Activated CD8-positive, alpha-beta memory T cell treated with anti-CD3 and anti-CD28 coated beads for 1 hour (primary cell): ENCODE measurements around the gene AIG1.

Experiments used
- DNase-seq, 2 donors: peaks; one replicate each; pipeline ENCODE4 v3.0.0-alpha.2; 2020; ENCODE audit warnings: low read depth in 1 of 2; ENCODE audit errors: extremely low read depth in 1 of 2

Gene AIG1

GRCh38 chr6:143192766-143193165, 132.1 kb downstream of the AIG1 start:
- DNase-seq, result no peak

GRCh38 chr6:143193571-143194094, 132.9 kb downstream of the AIG1 start:
- no peak for DNase-seq

- no peak for DNase-seq
Observed at GRCh38 chr6:143194095-143194589, 133.5 kb downstream of the AIG1 start.

GRCh38 chr6:143195349-143195845, 134.7 kb downstream of the AIG1 start:
- DNase-seq, result no peak

GRCh38 chr6:143196525-143197225, 136.0 kb downstream of the AIG1 start:
- no peak for DNase-seq

- no peak for DNase-seq
Observed at GRCh38 chr6:143197377-143197776, 136.7 kb downstream of the AIG1 start.

GRCh38 chr6:143198312-143198711, 137.6 kb downstream of the AIG1 start:
- no peak for DNase-seq

- DNase-seq, result no peak
Observed at GRCh38 chr6:143199291-143199690, 138.6 kb downstream of the AIG1 start.

GRCh38 chr6:143200167-143200770, 139.6 kb downstream of the AIG1 start:
- DNase-seq, result no peak

- no peak for DNase-seq
Observed at GRCh38 chr6:143204045-143204444, 143.4 kb downstream of the AIG1 start.

- no peak for DNase-seq
Observed at GRCh38 chr6:143205131-143205535, 144.4 kb downstream of the AIG1 start.

- no peak for DNase-seq
Observed at GRCh38 chr6:143205585-143205984, 144.9 kb downstream of the AIG1 start.

GRCh38 chr6:143205991-143206390, 145.3 kb downstream of the AIG1 start:
- DNase-seq, result no peak

- DNase-seq, result no peak
Observed at GRCh38 chr6:143206550-143206949, 145.9 kb downstream of the AIG1 start.

- no peak for DNase-seq
Observed at GRCh38 chr6:143210420-143210819, 149.7 kb downstream of the AIG1 start.

- DNase-seq, result no peak
Observed at GRCh38 chr6:143213859-143214376, 153.2 kb downstream of the AIG1 start.

- DNase-seq, result no peak
Observed at GRCh38 chr6:143215363-143215762, 154.7 kb downstream of the AIG1 start.

GRCh38 chr6:143215771-143216170, 155.1 kb downstream of the AIG1 start:
- no peak for DNase-seq

- no peak for DNase-seq
Observed at GRCh38 chr6:143218233-143218632, 157.5 kb downstream of the AIG1 start.

- no peak for DNase-seq
Observed at GRCh38 chr6:143221698-143222097, 161.0 kb downstream of the AIG1 start.

GRCh38 chr6:143222310-143222709, 161.6 kb downstream of the AIG1 start:
- DNase-seq, result no peak

- DNase-seq, result no peak
Observed at GRCh38 chr6:143222801-143223231, 162.1 kb downstream of the AIG1 start.
